Omental fat pad (tissue), 4 donors: Measurements from ENCODE around the gene COX7B2. TPM values are rescaled to one million over a fixed set of nuclear protein-coding genes. Genes with fewer than 3 reads are reported as not detected.

Experiments
- ATAC-seq: fragments of 150-250 bp; one replicate; pipeline ENCODE4 v1.9.1; 2016; ENCODE audit warnings: mild to moderate bottlenecking, moderate library complexity; ENCODE audit not compliant: low FRiP score
- DNase-seq: peaks from one replicate; pipeline ENCODE4 v3.0.0-alpha.2; 2019; ENCODE audit warnings: low spot score
- CTCF ChIP-seq, 3 donors: fragments of 450-650 bp; IDR thresholded peaks; one replicate each; pipeline ENCODE4 v1.5.1; 2016 to 2017; ENCODE audit warnings: antibody characterized with exemption in 3 of 3, mild to moderate bottlenecking in 3 of 3, moderate library complexity in 2 of 3
- total RNA-seq, 4 donors: library from RNA; depleted of rRNA; stranded (reverse); fragments of >200 nt; gene quantifications; one replicate each; pipeline ENCODE4 v1.1.0, GENCODE V29; 2016

Gene COX7B2
- total RNA-seq, 4 donors from 2014 or later: not detected

DNA sequence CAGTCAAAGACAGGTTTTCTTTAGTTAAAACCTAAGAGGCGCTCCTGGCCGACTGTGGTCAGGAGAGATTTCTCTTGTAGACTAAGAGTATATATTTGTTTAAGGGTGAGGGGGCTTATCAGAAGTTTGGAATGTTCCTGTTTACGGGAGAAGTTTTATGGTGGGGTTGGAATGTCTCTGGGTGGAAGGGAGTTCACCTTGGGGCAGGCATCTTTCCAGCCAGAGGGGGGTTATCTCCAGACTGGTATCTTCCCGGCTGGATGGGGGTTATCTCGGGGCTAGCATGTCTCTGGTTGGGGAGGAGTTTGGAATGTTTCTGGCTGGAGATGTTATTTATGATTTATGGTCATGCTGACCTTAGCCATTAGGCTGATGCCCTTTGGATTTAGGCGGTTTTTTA is 116.0 kb downstream of the COX7B2 start:
- TF ChIP-seq CTCF (IDR thresholded peaks at IDR 0.05): no peak
- DNase-seq (no peak), ATAC-seq (no peak)

DNA sequence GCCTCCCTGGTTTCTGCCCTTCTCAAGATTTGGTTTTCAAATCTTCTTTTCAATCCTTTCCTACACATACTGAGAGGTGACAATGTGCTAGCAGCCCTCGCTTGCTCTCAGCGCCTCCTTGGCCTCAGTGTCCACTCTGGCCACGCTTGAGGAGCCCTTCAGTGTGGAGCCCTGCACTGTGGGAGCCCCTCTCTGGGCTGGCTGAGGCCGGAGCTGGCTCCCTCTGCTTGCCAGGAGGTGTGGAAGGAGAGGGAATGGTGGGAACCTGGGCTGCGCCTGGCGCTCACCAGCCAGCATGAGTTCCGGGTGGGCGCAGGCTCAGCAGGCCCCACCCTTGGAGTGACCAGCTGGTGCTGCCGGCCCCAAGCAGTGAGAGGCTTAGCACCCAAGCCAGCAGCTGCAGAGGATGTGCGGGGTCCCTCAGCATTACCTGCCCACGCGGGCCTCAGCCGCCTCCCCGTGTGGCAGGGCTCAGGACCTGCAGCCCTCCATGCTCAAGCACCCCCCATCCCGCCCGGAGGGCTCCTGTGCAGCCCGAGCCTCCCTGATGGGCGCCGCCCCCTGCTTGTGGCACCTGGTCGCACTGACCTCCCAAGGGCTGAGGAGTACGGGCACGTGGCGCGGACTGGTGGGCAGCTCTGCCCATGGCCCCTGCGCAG is 127.5 kb downstream of the COX7B2 start:
- no peak for TF ChIP-seq CTCF (IDR thresholded peaks at IDR 0.05)
- DNase-seq (no peak), ATAC-seq (no peak)

DNA sequence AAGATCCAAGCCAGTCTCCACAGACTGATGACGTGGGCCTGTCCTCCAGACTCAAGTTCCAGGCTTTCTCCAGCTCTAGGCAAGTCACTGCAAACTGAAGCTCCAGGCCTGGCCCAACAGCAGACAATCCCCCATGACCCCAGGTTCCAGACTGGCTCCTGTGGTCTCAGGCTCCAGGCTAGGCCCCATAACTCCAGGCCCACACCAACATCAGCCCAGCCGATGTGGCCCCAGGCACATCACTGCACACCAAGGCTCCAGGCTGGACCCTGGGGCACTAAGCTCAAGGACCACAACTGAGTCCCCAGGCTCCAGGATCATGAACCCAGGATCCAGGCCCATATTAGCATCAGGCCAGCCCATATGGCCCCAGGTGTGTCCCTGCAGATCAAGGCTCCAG is 143.6 kb downstream of the COX7B2 start:
- no peak for TF ChIP-seq CTCF (IDR thresholded peaks at IDR 0.05)
- ATAC-seq (no peak), DNase-seq (no peak)

GRCh38 chr4:46730075-46730474 is 179.0 kb downstream of the COX7B2 start:
- TF ChIP-seq CTCF (IDR thresholded peaks at IDR 0.05): no peak
- ATAC-seq: no peak
- DNase-seq: no peak

DNA sequence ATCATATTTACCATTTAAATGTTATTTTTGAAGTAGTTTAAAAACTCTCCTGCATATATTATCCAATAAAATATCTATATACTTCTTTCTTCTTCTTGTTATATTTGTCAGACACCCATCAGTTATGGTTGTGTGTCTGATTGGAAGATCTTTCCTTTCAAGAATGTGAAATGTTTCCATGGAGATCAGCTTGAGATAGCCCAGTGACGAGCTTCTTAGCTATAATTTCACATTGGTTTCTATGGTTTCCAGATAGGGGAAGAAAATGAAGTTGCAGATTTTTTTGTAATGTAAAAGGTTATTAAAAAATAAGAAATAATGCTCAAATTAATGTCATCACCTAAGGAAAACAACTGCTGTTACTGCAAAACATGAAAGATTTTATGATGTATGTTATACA is 189.0 kb downstream of the COX7B2 start:
- no peak for TF ChIP-seq CTCF (IDR thresholded peaks at IDR 0.05)
- DNase-seq (no peak), ATAC-seq (no peak)

GRCh38 chr4:46717950-46718349 is 191.1 kb downstream of the COX7B2 start:
- ATAC-seq: no peak
- no peak for TF ChIP-seq CTCF (IDR thresholded peaks at IDR 0.05)
- no peak for DNase-seq

DNA sequence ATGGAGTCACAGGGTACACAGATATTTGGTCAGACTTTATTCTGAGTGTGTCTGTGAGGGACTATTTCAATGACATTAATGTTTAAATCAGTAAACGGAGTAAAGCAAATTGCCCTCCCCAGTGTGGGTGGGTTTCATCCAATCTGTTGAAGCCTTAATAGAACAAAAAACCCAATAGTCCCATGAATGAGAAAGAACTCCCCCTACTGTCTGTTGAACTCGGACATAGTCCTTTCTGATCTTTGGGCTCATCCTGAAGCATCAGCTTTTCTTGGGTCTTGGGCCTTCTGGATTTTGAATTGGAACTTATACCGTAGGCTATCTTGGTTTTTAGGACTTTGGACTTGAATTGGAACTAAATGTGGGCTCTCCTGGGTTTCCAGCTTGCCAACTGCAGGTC is 193.6 kb downstream of the COX7B2 start:
- TF ChIP-seq CTCF (IDR thresholded peaks at IDR 0.05): no peak
- ATAC-seq (no peak), DNase-seq (no peak)
